SK-N-SH (cell line): ENCODE results near the gene KCNJ3. TPM values are rescaled to one million over a fixed set of nuclear protein-coding genes. Genes with fewer than 3 reads are reported as not detected.

Experiments
- CTCF ChIA-PET: fragments of 300-600, 350-600 bp; formaldehyde crosslinking; extraction: SDS; loops from one replicate; lab custom pipeline; 2021; lab: Yijun Ruan, JAX
- POLR2A ChIA-PET: fragments of 350-600 bp; sonication (Branson Sonifier 250); formaldehyde crosslinking; extraction: SDS; loops from one replicate; lab custom pipeline; 2020; ENCODE audit warnings: antibody characterized with exemption, inconsistent platforms; lab: Yijun Ruan, JAX
- DNase-seq: peaks from one replicate; pipeline ENCODE4 v3.0.0; 2012
- H2AFZ ChIP-seq: fragments of 200-600 bp; sonication (generic); 2 replicates; pipeline ENCODE4 v1.8.1; 2016; ENCODE audit warnings: antibody characterized with exemption, mild to moderate bottlenecking, low read depth
- H3F3A ChIP-seq: fragments of 200-600 bp; sonication (generic); replicated peaks from 2 replicates; pipeline ENCODE3; 2016; ENCODE audit warnings: antibody characterized with exemption, mild to moderate bottlenecking; ENCODE audit not compliant: insufficient read depth
- H3K27ac ChIP-seq, 2 experiments: fragments of 200-500 bp in 1 of 2; fragments of 200-600 bp in 1 of 2; sonication (Bioruptor generic) in 1 of 2; sonication (generic), shearing (Covaris generic) in 1 of 2; 2 replicates each; pipeline versions ENCODE4 v1.5.1 to v1.6.1; 2014 to 2016; ENCODE audit warnings: low read depth in 2 of 2, inconsistent platforms in 1 of 2, low read length in 1 of 2, mild to moderate bottlenecking in 1 of 2, mixed read lengths in 1 of 2
- H3K27me3 ChIP-seq: fragments of 200-600 bp; sonication (generic), shearing (Covaris generic); 2 replicates; pipeline ENCODE4 v1.6.1; 2016; ENCODE audit warnings: mixed run types; ENCODE audit not compliant: insufficient read depth
- H3K36me3 ChIP-seq, 2 experiments: fragments of 200-500 bp in 1 of 2; fragments of 200-600 bp in 1 of 2; sonication (Bioruptor generic) in 1 of 2; sonication (generic) in 1 of 2; replicated peaks in 1 of 2; 2 replicates each; pipeline versions ENCODE3 to v1.5.1; 2014 to 2016; ENCODE audit warnings: low read length in 1 of 2, mild to moderate bottlenecking in 1 of 2; ENCODE audit not compliant: insufficient read depth in 2 of 2, control insufficient read depth in 1 of 2
- H3K4me1 ChIP-seq, 2 experiments: fragments of 200-500 bp in 1 of 2; fragments of 200-600 bp in 1 of 2; sonication (Bioruptor generic) in 1 of 2; sonication (generic), shearing (Covaris generic) in 1 of 2; 2 replicates each; pipeline versions ENCODE4 v1.5.1 to v1.6.1; 2014 to 2016; ENCODE audit warnings: low read depth in 1 of 2, low read length in 1 of 2, mixed run types in 1 of 2; ENCODE audit not compliant: insufficient read depth in 2 of 2, control insufficient read depth in 1 of 2
- H3K4me2 ChIP-seq: fragments of 200-600 bp; sonication (generic), shearing (Covaris generic); 2 replicates; pipeline ENCODE4 v1.6.1; 2017; ENCODE audit warnings: mixed run types
- H3K4me3 ChIP-seq, 2 experiments: fragments of 200-500 bp in 1 of 2; fragments of 200-600 bp in 1 of 2; sonication (Bioruptor generic) in 1 of 2; sonication (generic), shearing (Covaris generic) in 1 of 2; 2 replicates each; pipeline versions ENCODE4 v1.5.1 to v1.8.1; 2014 to 2016; ENCODE audit warnings: low read depth in 2 of 2, inconsistent platforms in 1 of 2, low read length in 1 of 2, mild to moderate bottlenecking in 1 of 2, mixed read lengths in 1 of 2, moderate library complexity in 1 of 2
- H3K79me2 ChIP-seq: fragments of 200-600 bp; sonication (generic); 2 replicates; pipeline ENCODE4 v1.8.1; 2017; ENCODE audit warnings: mild to moderate bottlenecking; ENCODE audit not compliant: insufficient read depth
- H3K9ac ChIP-seq: fragments of 200-600 bp; sonication (generic); 2 replicates; pipeline ENCODE4 v1.6.1; 2017; ENCODE audit warnings: mixed run types
- H3K9me2 ChIP-seq: fragments of 200-600 bp; sonication (generic); 2 replicates; pipeline ENCODE4 v1.6.1; 2017; ENCODE audit warnings: mixed run types
- H3K9me3 ChIP-seq: fragments of 200-600 bp; sonication (generic); 2 replicates; pipeline ENCODE4 v1.6.1; 2017; ENCODE audit warnings: mixed run types, mild to moderate bottlenecking, moderate library complexity
- H4K20me1 ChIP-seq: fragments of 200-600 bp; sonication (generic); 2 replicates; pipeline ENCODE4 v1.6.1; 2017; ENCODE audit warnings: mild to moderate bottlenecking, mixed run types; ENCODE audit not compliant: insufficient read depth
- EP300 ChIP-seq, 2 experiments: IDR thresholded peaks; 2 replicates each; pipeline versions ENCODE4 v1.4.0 to v1.6.1; 2012; ENCODE audit warnings: borderline replicate concordance in 1 of 2, low read depth in 1 of 2, low read length in 1 of 2
- EZH2phosphoT487 ChIP-seq: fragments of 200-600 bp; sonication (generic); IDR thresholded peaks from 2 replicates; pipeline ENCODE4 v1.6.1; 2017; ENCODE audit warnings: low read depth, mixed run types, mild to moderate bottlenecking, antibody characterized with exemption, moderate library complexity, borderline replicate concordance
- GABPA ChIP-seq: IDR thresholded peaks from 2 replicates; pipeline ENCODE4 v1.4.0; 2012; ENCODE audit warnings: low read depth, mild to moderate bottlenecking
- GATA2 ChIP-seq: sonication (generic); formaldehyde crosslinking; IDR thresholded peaks from 2 replicates; pipeline ENCODE4 v1.5.0; 2020; ENCODE audit warnings: mild to moderate bottlenecking, missing genetic modification reagents
- JUND ChIP-seq: IDR thresholded peaks from 2 replicates; pipeline ENCODE4 v1.4.0; 2012
- MEF2A ChIP-seq: IDR thresholded peaks from 2 replicates; pipeline ENCODE4 v1.4.0; 2012; ENCODE audit warnings: low read depth, borderline replicate concordance
- MXI1 ChIP-seq: IDR thresholded peaks from 2 replicates; pipeline ENCODE4 v1.6.1; 2012; ENCODE audit warnings: mild to moderate bottlenecking, low read depth, low read length, improper control_type of control experiment
- NFIC ChIP-seq: IDR thresholded peaks from 2 replicates; pipeline ENCODE4 v1.4.0; 2012; ENCODE audit warnings: borderline replicate concordance
- NRF1 ChIP-seq: IDR thresholded peaks from 2 replicates; pipeline ENCODE4 v1.6.1; 2012; ENCODE audit warnings: low read depth, mild to moderate bottlenecking, low read length
- RAD21 ChIP-seq: IDR thresholded peaks from 2 replicates; pipeline ENCODE4 v1.6.1; 2012; ENCODE audit warnings: mild to moderate bottlenecking, low read length
- RCOR1 ChIP-seq: fragments of 150-350 bp; IDR thresholded peaks from 2 replicates; pipeline ENCODE4 v1.6.1; 2017; ENCODE audit warnings: antibody characterized with exemption, low read length
- RFX5 ChIP-seq: IDR thresholded peaks from 2 replicates; pipeline ENCODE4 v1.6.1; 2012; ENCODE audit warnings: mild to moderate bottlenecking, improper control_type of control experiment, low read length
- RXRA ChIP-seq: IDR thresholded peaks from 2 replicates; pipeline ENCODE4 v1.4.0; 2012; ENCODE audit warnings: low read depth, mild to moderate bottlenecking, borderline replicate concordance
- TCF12 ChIP-seq: IDR thresholded peaks from 2 replicates; pipeline ENCODE4 v1.4.0; 2012
- WGBS: methylation state at CpG from one replicate; pipeline ENCODE4 v1.1.6; 2017; ENCODE audit warnings: low lambda C conversion rate; 5-methylcytosine and 5-hydroxymethylcytosine counted together
- polyA plus RNA-seq, 3 experiments: library from polyadenylated mRNA; depleted of rRNA; stranded (reverse); fragments of >200 nt; gene quantifications; 2 replicates each; pipeline ENCODE4 v1.2.3, GENCODE V29; 2012
- TF ChIP-seq, protein P1 (sequence below): IDR thresholded peaks from 2 replicates; pipeline ENCODE4; 2012
- TF ChIP-seq, protein P2 (sequence below): IDR thresholded peaks from 2 replicates; pipeline ENCODE4 v1.4.0; 2012; ENCODE audit warnings: low read depth, borderline replicate concordance
- TF ChIP-seq, protein P3 (sequence below): IDR thresholded peaks from 2 replicates; pipeline ENCODE4 v1.6.1; 2012; ENCODE audit warnings: mild to moderate bottlenecking, low read depth, low read length, moderate library complexity

KCNJ3 gene
- polyA plus RNA-seq, 1 of the 3 experiments (the other 2 are of a cell fraction), result not detected

DNA sequence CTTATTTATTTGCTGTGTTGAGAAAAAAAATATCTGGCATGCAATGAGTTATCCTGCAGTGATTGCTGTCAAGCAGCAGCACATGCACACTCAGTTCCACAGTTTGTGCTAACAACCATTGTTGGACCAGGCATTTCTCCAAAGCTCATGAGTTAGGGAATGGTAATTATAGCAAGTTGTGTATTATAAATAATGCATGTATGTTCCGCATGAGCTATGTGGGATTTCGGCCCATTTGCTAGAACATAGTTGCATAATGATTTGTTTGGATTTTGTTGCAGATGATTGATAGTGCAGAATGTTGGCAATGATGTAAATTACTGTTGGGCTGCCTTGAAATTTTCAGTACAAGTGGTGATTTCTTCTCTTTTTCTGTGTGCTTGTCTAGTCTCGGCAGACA is 10.7 kb downstream of the KCNJ3 start:
- no peak for DNase-seq
- Histone ChIP-seq H3K79me2 (no peaks in the 10 kb centered on the region), H3K36me3 (no peaks in the 10 kb centered on the region), H3K9me3 (no peaks in the 10 kb centered on the region), H3K9me2 (no peaks in the 10 kb centered on the region), H3K4me3 (no peak overlapping the region), H3K9ac (no peak overlapping the region), H3K27ac (no peak overlapping the region), H2AFZ (no peak overlapping the region), H3F3A (no peaks in the 10 kb centered on the region), H3K4me1 (no peaks in the 10 kb centered on the region), H3K27me3 (no peaks in the 10 kb centered on the region), H4K20me1 (no peaks in the 10 kb centered on the region), H3K4me2 (no peak overlapping the region)
- CTCF ChIA-PET, result no interaction called here
- WGBS, result 54% methylated on average over 3 of the region's 3 CpGs
- POLR2A ChIA-PET, result no interaction called here
- TF ChIP-seq EP300 (IDR thresholded peaks at IDR 0.05; ENCODE audit: borderline replicate concordance in 1 of 2, low read depth in 1 of 2, low read length in 1 of 2), result no peak
- TF ChIP-seq JUND, result no peak
- no peak for TF ChIP-seq NFIC
- TF ChIP-seq RXRA, result no peak
- no peak for TF ChIP-seq RAD21
- no peak for TF ChIP-seq GATA2 (CRISPR knock-in tag)
- TF ChIP-seq, protein P1, sequence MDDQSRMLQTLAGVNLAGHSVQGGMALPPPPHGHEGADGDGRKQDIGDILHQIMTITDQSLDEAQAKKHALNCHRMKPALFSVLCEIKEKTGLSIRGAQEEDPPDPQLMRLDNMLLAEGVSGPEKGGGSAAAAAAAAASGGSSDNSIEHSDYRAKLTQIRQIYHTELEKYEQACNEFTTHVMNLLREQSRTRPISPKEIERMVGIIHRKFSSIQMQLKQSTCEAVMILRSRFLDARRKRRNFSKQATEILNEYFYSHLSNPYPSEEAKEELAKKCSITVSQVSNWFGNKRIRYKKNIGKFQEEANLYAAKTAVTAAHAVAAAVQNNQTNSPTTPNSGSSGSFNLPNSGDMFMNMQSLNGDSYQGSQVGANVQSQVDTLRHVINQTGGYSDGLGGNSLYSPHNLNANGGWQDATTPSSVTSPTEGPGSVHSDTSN, result no peak
- TF ChIP-seq, protein P2, sequence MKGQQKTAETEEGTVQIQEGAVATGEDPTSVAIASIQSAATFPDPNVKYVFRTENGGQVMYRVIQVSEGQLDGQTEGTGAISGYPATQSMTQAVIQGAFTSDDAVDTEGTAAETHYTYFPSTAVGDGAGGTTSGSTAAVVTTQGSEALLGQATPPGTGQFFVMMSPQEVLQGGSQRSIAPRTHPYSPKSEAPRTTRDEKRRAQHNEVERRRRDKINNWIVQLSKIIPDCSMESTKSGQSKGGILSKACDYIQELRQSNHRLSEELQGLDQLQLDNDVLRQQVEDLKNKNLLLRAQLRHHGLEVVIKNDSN, result no peak
- no peak for TF ChIP-seq RFX5
- no peak for TF ChIP-seq RCOR1

DNA sequence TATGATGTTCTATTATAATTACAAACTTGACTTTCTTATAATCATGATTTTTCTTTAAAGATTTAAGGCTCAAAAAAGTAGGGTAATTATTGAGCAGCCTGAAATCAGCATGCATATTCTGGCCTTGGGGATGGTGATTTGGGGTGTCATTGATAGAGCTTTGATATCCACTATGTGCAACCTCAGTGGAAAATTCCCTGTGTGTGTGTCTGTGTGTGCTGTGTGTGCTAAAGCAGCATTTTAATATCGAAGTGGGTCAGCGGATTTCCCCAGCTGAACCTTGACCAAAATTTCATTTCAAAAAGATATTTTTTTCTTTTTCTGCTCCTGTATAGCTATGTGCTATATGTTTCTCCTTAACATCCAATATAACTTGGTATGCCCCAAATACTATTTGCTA is 11.6 kb downstream of the KCNJ3 start:
- no peak for DNase-seq
- no peaks in the 10 kb centered on the region for H3K79me2 ChIP-seq
- H3K36me3 ChIP-seq, result no peaks in the 10 kb centered on the region
- H4K20me1 ChIP-seq, result no peaks in the 10 kb centered on the region
- H3K4me3 ChIP-seq, result no peak overlapping the region
- 40% methylated on average over 2 of the region's 2 CpGs for WGBS
- ChIA-PET CTCF (interaction anchor here (1.5 kb wide), 1 partner anchor 13 kb away, joined by 7 read pairs; no protein-coding TSS in a partner anchor), POLR2A (no interaction called here)
- no peaks in the 10 kb centered on the region for H3F3A ChIP-seq
- no peak overlapping the region for H3K9ac ChIP-seq
- no peak overlapping the region for H2AFZ ChIP-seq
- H3K4me2 ChIP-seq, result no peak overlapping the region
- H3K9me2 ChIP-seq, result no peaks in the 10 kb centered on the region
- no peak overlapping the region for H3K27ac ChIP-seq
- H3K9me3 ChIP-seq, result no peaks in the 10 kb centered on the region
- no peaks in the 10 kb centered on the region for H3K27me3 ChIP-seq
- no peak for TF ChIP-seq TCF12
- no peak for TF ChIP-seq EZH2phosphoT487
- TF ChIP-seq EP300 (IDR thresholded peaks at IDR 0.05; ENCODE audit: borderline replicate concordance in 1 of 2, low read depth in 1 of 2, low read length in 1 of 2), result no peak
- TF ChIP-seq NRF1, result no peak
- TF ChIP-seq MEF2A, result no peak
- TF ChIP-seq MXI1, result no peak
- no peak for TF ChIP-seq GABPA
- TF ChIP-seq, protein P3, sequence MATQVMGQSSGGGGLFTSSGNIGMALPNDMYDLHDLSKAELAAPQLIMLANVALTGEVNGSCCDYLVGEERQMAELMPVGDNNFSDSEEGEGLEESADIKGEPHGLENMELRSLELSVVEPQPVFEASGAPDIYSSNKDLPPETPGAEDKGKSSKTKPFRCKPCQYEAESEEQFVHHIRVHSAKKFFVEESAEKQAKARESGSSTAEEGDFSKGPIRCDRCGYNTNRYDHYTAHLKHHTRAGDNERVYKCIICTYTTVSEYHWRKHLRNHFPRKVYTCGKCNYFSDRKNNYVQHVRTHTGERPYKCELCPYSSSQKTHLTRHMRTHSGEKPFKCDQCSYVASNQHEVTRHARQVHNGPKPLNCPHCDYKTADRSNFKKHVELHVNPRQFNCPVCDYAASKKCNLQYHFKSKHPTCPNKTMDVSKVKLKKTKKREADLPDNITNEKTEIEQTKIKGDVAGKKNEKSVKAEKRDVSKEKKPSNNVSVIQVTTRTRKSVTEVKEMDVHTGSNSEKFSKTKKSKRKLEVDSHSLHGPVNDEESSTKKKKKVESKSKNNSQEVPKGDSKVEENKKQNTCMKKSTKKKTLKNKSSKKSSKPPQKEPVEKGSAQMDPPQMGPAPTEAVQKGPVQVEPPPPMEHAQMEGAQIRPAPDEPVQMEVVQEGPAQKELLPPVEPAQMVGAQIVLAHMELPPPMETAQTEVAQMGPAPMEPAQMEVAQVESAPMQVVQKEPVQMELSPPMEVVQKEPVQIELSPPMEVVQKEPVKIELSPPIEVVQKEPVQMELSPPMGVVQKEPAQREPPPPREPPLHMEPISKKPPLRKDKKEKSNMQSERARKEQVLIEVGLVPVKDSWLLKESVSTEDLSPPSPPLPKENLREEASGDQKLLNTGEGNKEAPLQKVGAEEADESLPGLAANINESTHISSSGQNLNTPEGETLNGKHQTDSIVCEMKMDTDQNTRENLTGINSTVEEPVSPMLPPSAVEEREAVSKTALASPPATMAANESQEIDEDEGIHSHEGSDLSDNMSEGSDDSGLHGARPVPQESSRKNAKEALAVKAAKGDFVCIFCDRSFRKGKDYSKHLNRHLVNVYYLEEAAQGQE, result no peak
- no peaks in the 10 kb centered on the region for H3K4me1 ChIP-seq
